Measurements from ENCODE around the gene ZNF148.

GRCh38 chr3:125188955-125189354 lies 186.2 kb downstream of the ZNF148 start:
- TF ChIP-seq CTCF (IDR thresholded peaks at IDR 0.05) (no peak), ZFX (IDR thresholded peaks at IDR 0.05; ENCODE audit: borderline replicate concordance) (no peak)

All from 22Rv1 (cell line).